Endothelial cell (in vitro differentiated cells): Measurements from ENCODE around the gene MC3R. TPM values are rescaled to one million over a fixed set of nuclear protein-coding genes. Genes with fewer than 3 reads are reported as not detected.

Experiments
- DNase-seq: peaks from one replicate; pipeline ENCODE4 v3.0.0; 2021; ENCODE audit warnings: low spot score
- H3K27ac Mint-ChIP-seq: one replicate; pipeline ENCODE4 v1.8.0; 2021; ENCODE audit warnings: mixed read lengths, inconsistent platforms; ENCODE audit not compliant: unreplicated experiment
- H3K27me3 Mint-ChIP-seq: one replicate; pipeline ENCODE4 v1.8.0; 2021; ENCODE audit warnings: mild to moderate bottlenecking, moderate library complexity, mixed read lengths, inconsistent platforms; ENCODE audit not compliant: unreplicated experiment
- H3K36me3 Mint-ChIP-seq: one replicate; pipeline ENCODE4 v1.8.0; 2021; ENCODE audit warnings: mild to moderate bottlenecking, low read depth, mixed read lengths, inconsistent platforms; ENCODE audit not compliant: unreplicated experiment
- H3K4me1 Mint-ChIP-seq: one replicate; pipeline ENCODE4 v1.8.0; 2021; ENCODE audit warnings: mild to moderate bottlenecking, mixed read lengths, inconsistent platforms; ENCODE audit not compliant: unreplicated experiment
- H3K4me3 Mint-ChIP-seq: one replicate; pipeline ENCODE4 v1.8.0; 2021; ENCODE audit warnings: mild to moderate bottlenecking, mixed read lengths, inconsistent platforms; ENCODE audit not compliant: unreplicated experiment
- H3K9me3 Mint-ChIP-seq: one replicate; pipeline ENCODE4 v1.8.0; 2021; ENCODE audit warnings: mixed read lengths, inconsistent platforms; ENCODE audit not compliant: unreplicated experiment
- CTCF ChIP-seq: fragments of 200-600 bp; sonication (generic); IDR thresholded peaks from one replicate; pipeline ENCODE4 v1.5.0; 2021; ENCODE audit warnings: antibody characterized with exemption; ENCODE audit not compliant: unreplicated experiment
- total RNA-seq: library from RNA; stranded (reverse); fragmentation: NEBNext Ultra II Directional; extraction: Animal tissue kit (Norgen Biotek cat#: 25700); gene quantifications from one replicate; pipeline ENCODE4 v1.2.1, GENCODE V29; 2021; ENCODE audit not compliant: unreplicated experiment

MC3R gene
- total RNA-seq, 1 donor from 2014 or later = not detected

DNA sequence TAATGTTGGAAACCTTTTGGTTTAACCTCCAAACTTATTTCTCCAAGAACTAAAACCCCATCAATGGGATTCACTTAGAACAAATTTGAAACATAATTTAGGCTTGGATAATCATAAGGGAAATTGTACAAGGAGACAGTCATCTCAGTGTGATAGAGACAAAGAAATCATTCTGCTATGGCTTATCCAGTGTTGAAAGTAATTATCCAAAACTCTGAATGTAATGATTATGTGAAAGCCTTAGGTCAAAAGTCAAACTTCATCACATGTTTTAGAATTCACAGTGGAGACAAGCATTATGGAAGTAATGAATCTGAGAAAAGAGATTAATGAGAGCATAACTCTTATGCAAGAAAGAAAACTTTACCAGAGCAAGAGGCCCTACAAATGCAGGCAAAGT lies 20.0 kb downstream of the MC3R start:
- H3K36me3 Mint-ChIP-seq = peaks cover 17% of the 10 kb centered on the region
- no peaks in the 10 kb centered on the region for H3K4me1 Mint-ChIP-seq
- DNase-seq = no peak
- peaks cover 10% of the 10 kb centered on the region for H3K27me3 Mint-ChIP-seq
- H3K9me3 Mint-ChIP-seq = peaks cover 59% of the 10 kb centered on the region
- H3K4me3 Mint-ChIP-seq = no peak overlapping the region
- no peak overlapping the region for H3K27ac Mint-ChIP-seq
- TF ChIP-seq CTCF = no peak

DNA sequence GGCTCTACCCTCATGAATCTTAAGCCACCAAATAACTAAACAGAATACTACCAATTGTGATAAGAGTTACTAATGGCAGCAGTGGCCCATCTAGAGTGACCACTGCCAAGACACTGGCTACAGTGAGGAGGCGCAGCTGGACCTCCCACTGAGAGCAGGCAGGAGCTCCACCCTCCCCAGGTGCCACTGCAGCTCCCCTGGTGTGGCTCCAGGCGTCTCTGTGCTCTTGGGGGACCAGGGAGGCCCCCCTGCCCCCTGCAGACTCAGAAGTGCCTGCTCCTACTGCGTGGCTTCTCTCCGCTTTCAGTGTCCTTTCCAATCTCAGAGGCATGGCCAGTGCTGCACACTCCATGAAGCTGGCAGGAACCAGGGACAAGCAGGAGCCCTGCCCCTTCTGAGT lies 23.4 kb downstream of the MC3R start:
- no peaks in the 10 kb centered on the region for H3K4me1 Mint-ChIP-seq
- peaks cover 10% of the 10 kb centered on the region for H3K27me3 Mint-ChIP-seq
- no peak for DNase-seq
- no peak for TF ChIP-seq CTCF
- peaks cover 12% of the 10 kb centered on the region for H3K36me3 Mint-ChIP-seq
- H3K9me3 Mint-ChIP-seq = peaks cover 48% of the 10 kb centered on the region
- H3K27ac Mint-ChIP-seq = no peak overlapping the region
- no peak overlapping the region for H3K4me3 Mint-ChIP-seq

DNA sequence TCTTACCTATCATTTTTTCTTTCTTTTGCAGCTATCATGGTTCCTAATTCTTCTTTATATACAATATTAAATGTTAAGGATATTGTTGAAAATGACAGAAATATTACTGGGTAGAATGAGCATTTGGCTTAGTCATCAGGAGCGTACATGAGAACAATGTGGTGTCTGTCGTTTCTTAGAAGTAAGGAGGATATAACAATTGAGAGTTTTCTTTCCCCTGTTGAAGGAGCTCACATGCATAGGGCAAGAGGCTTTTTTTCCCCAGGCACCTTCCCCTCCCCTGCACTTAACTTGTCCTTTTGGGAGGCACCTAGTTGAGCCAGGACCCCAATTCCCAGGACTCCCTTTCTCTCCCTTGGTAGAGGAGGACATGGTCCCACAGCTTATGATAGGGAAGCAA lies 25.0 kb downstream of the MC3R start:
- H3K27me3 Mint-ChIP-seq = peaks cover 4% of the 10 kb centered on the region
- TF ChIP-seq CTCF = no peak
- H3K9me3 Mint-ChIP-seq = peaks cover 43% of the 10 kb centered on the region
- peaks cover 12% of the 10 kb centered on the region for H3K36me3 Mint-ChIP-seq
- no peaks in the 10 kb centered on the region for H3K4me1 Mint-ChIP-seq
- DNase-seq = no peak
- no peak overlapping the region for H3K4me3 Mint-ChIP-seq
- H3K27ac Mint-ChIP-seq = no peak overlapping the region

DNA sequence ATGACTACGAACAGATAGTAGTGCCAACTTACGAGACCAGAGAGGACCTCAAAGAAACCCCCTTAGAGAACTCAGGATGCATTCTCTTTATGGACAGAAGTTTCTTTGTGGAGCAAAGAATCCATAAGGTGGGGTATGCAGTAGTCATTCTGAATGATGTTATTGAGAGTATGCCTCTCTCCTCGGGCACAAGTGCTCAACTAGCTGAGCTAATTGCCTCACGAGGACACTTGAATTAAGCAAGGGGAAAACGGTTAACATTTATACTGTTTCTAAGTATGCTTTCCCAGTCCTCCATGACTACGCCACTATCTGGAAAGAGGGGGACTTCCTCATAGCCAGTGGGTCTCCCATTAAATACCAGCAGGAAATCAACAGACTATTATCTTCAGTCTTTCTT lies 25.6 kb downstream of the MC3R start:
- H3K4me1 Mint-ChIP-seq = no peaks in the 10 kb centered on the region
- TF ChIP-seq CTCF = no peak
- H3K4me3 Mint-ChIP-seq = no peak overlapping the region
- H3K9me3 Mint-ChIP-seq = peaks cover 43% of the 10 kb centered on the region
- peaks cover 12% of the 10 kb centered on the region for H3K36me3 Mint-ChIP-seq
- no peak overlapping the region for H3K27ac Mint-ChIP-seq
- DNase-seq = no peak
- H3K27me3 Mint-ChIP-seq = peaks cover 4% of the 10 kb centered on the region

- Mint-ChIP-seq H3K36me3 (peaks cover 5% of the 10 kb centered on the region), H3K4me1 (no peaks in the 10 kb centered on the region), H3K27ac (no peak overlapping the region), H3K4me3 (no peak overlapping the region), H3K27me3 (peaks cover 1% of the 10 kb centered on the region), H3K9me3 (peaks cover 33% of the 10 kb centered on the region)
- TF ChIP-seq CTCF = no peak
- no peak for DNase-seq
Observed at GRCh38 chr20:56278196-56278595, 29.7 kb downstream of the MC3R start.
